Breast epithelium (tissue), 4 donors: ENCODE measurements around the gene PUSL1. TPM values are rescaled to one million over a fixed set of nuclear protein-coding genes. Genes with fewer than 3 reads are reported as not detected.
A peak's percentile ranks its signal among the peaks of the same experiment; 100 is the strongest.

Experiments used
- DNase-seq, 2 donors: peaks; one replicate each; pipeline ENCODE4 v3.0.0-alpha.2; 2019; ENCODE audit warnings: low spot score in 2 of 2
- H3K27ac ChIP-seq, 2 donors: fragments of 200-600 bp; sonication (generic) in 1 of 2; one replicate each; pipeline ENCODE4 v1.5.1; 2016 to 2019; ENCODE audit warnings: mild to moderate bottlenecking in 1 of 2
- H3K27me3 ChIP-seq, 2 donors: fragments of 200-600 bp; sonication (generic) in 1 of 2; one replicate each; pipeline versions ENCODE4 v1.5.1 to v1.6.0; 2017 to 2019; ENCODE audit warnings: control low read depth in 1 of 2, mild to moderate bottlenecking in 1 of 2
- H3K36me3 ChIP-seq: fragments of 200-600 bp; one replicate; pipeline ENCODE4 v1.5.1; 2019
- H3K4me1 ChIP-seq, 2 donors: fragments of 200-600 bp; sonication (generic); one replicate each; pipeline ENCODE4 v1.5.1; 2016 to 2019; ENCODE audit warnings: control low read depth in 1 of 2
- H3K4me3 ChIP-seq, 3 donors: fragments of 200-600 bp; sonication (generic); 1 replicate in 2 of 3; 2 replicates in 1 of 3; pipeline ENCODE4 v1.5.1; 2016 to 2019; ENCODE audit warnings: mild to moderate bottlenecking in 3 of 3, moderate library complexity in 2 of 3
- H3K9me3 ChIP-seq, 2 donors: fragments of 200-600 bp; sonication (generic) in 1 of 2; one replicate each; pipeline ENCODE4 v1.5.1; 2016 to 2019; ENCODE audit warnings: control low read depth in 1 of 2
- CTCF ChIP-seq, 3 donors: fragments of 450-650 bp; IDR thresholded peaks; one replicate each; pipeline ENCODE4 v1.5.1; 2016 to 2017; ENCODE audit warnings: antibody characterized with exemption in 3 of 3, mild to moderate bottlenecking in 3 of 3, moderate library complexity in 3 of 3
- POLR2A ChIP-seq: fragments of 450-650 bp; IDR thresholded peaks from one replicate; pipeline ENCODE4 v1.6.1; 2016; ENCODE audit warnings: antibody characterized with exemption, mild to moderate bottlenecking, moderate library complexity
- POLR2AphosphoS5 ChIP-seq, 3 donors: sonication (generic); formaldehyde crosslinking; IDR thresholded peaks; one replicate each; pipeline ENCODE4 v1.6.1; 2017; ENCODE audit warnings: antibody characterized with exemption in 3 of 3
- intact Hi-C: fragments of 100-400 bp; cut with DNase I; formaldehyde crosslinking; loops from one replicate; pipeline ENCODE4 v1.15.1; 2023; ENCODE audit warnings: low total_unique reads
- total RNA-seq, 3 donors: library from RNA; depleted of rRNA; stranded (reverse); fragments of >200 nt; gene quantifications; one replicate each; pipeline ENCODE4 v1.1.0, GENCODE V29; 2016

The PUSL1 gene
- total RNA-seq, 3 donors from 2014 or later: 16.0 to 27.5 (median 22.0) TPM

GRCh38 chr1:1356796-1357401 lies 48.5 kb downstream of the PUSL1 start:
- intact Hi-C loops: no loop called here
- no peak for TF ChIP-seq CTCF (IDR thresholded peaks at IDR 0.05)
- no peak for TF ChIP-seq POLR2A
- TF ChIP-seq POLR2AphosphoS5 (IDR thresholded peaks at IDR 0.05): no peak
- Histone ChIP-seq H3K27ac (peak overlapping the region; percentile 92 to 98), H3K9me3 (no peaks in the 10 kb centered on the region), H3K4me3 (peak overlapping the region; percentile 70 to 76 (median 71)), H3K36me3 (no peaks in the 10 kb centered on the region), H3K4me1 (peaks cover 28 to 35% of the 10 kb centered on the region in 2 donors), H3K27me3 (no peaks in the 10 kb centered on the region)
- no peak for DNase-seq

- no peaks in the 10 kb centered on the region for H3K27me3 ChIP-seq
- no peak for DNase-seq
- peak overlapping the region; percentile 92 to 98 for H3K27ac ChIP-seq
- no peaks in the 10 kb centered on the region for H3K36me3 ChIP-seq
- peak overlapping the region; percentile 70 to 76 (median 71) for H3K4me3 ChIP-seq
- TF ChIP-seq POLR2A: no peak
- TF ChIP-seq POLR2AphosphoS5 (IDR thresholded peaks at IDR 0.05): no peak
- TF ChIP-seq CTCF (IDR thresholded peaks at IDR 0.05): no peak
- peaks cover 26 to 34% of the 10 kb centered on the region in 2 donors for H3K4me1 ChIP-seq
- intact Hi-C loops: no loop called here
- H3K9me3 ChIP-seq: no peaks in the 10 kb centered on the region
These were observed 49.6 kb downstream of the PUSL1 start for GRCh38 chr1:1357871-1358432.

- Histone ChIP-seq H3K9me3 (no peaks in the 10 kb centered on the region), H3K27me3 (no peaks in the 10 kb centered on the region), H3K4me3 (peak within 1 kb of the TSS; percentile 70 to 76 (median 71)), H3K27ac (peak within 1 kb of the TSS; percentile 92 to 98), H3K36me3 (no peaks in the 10 kb centered on the region), H3K4me1 (peaks cover 26 to 31% of the 10 kb centered on the region in 2 donors)
- peak in 1 of 2 donors; percentile 69 for DNase-seq
- intact Hi-C loops: no loop called here
- TF ChIP-seq POLR2AphosphoS5 (IDR thresholded peaks at IDR 0.05): peak in 1 of 3 donors; percentile 9
- no peak for TF ChIP-seq POLR2A
These were observed 50.3 kb downstream of the PUSL1 start, which contains the start of gene MXRA8 for GRCh38 chr1:1358433-1359271. TSS of gene MXRA8 (minus strand) at chr1:1358555. CDS start at chr1:1358504, 51 bp downstream.

GRCh38 chr1:1359308-1359663 lies 50.9 kb downstream of the PUSL1 start:
- DNase-seq: no peak
- TF ChIP-seq POLR2A: no peak
- no peak for TF ChIP-seq CTCF (IDR thresholded peaks at IDR 0.05)
- no peak for TF ChIP-seq POLR2AphosphoS5 (IDR thresholded peaks at IDR 0.05)
- Histone ChIP-seq H3K4me3 (peak overlapping the region; percentile 70 to 76 (median 71)), H3K27me3 (no peaks in the 10 kb centered on the region), H3K9me3 (no peaks in the 10 kb centered on the region), H3K36me3 (no peaks in the 10 kb centered on the region), H3K4me1 (peaks cover 26 to 31% of the 10 kb centered on the region in 2 donors), H3K27ac (peak overlapping the region; percentile 92 to 98)
- intact Hi-C loops: no loop called here

- Histone ChIP-seq H3K4me3 (peak overlapping the region; percentile 8 to 76 (median 70)), H3K4me1 (peaks cover 26 to 31% of the 10 kb centered on the region in 2 donors), H3K27me3 (no peaks in the 10 kb centered on the region), H3K36me3 (no peaks in the 10 kb centered on the region), H3K27ac (peak overlapping the region; percentile 92 to 98), H3K9me3 (no peaks in the 10 kb centered on the region)
- DNase-seq: peak; percentile 72 to 74
- TF ChIP-seq CTCF (IDR thresholded peaks at IDR 0.05) (no peak), POLR2AphosphoS5 (IDR thresholded peaks at IDR 0.05) (peak; percentile 34 to 79 (median 48)), POLR2A (no peak)
- intact Hi-C loops: no loop called here
These were observed 51.5 kb downstream of the PUSL1 start for GRCh38 chr1:1359664-1360468.
